HG03280 (cell line): Measurements from ENCODE around the gene CMIP.
"Not testable (repeated sequence)": the region's sequence is repeated elsewhere in the genome, so short reads cannot be mapped to it uniquely, and the experiment has no call there.

Experiments
- ATAC-seq: cut with Tn5 transposase; IDR thresholded peaks from one replicate; pipeline ENCODE4 v1.9.1; 2021; ENCODE audit warnings: mild to moderate bottlenecking, moderate library complexity; ENCODE audit not compliant: unreplicated experiment

CMIP gene

GRCh38 chr16:81577272-81577671 lies 132.7 kb downstream of the CMIP start:
- not testable (repeated sequence) for ATAC-seq

GRCh38 chr16:81578076-81578475 lies 133.5 kb downstream of the CMIP start:
- no peak for ATAC-seq

- ATAC-seq, result no peak
Observed at GRCh38 chr16:81578636-81579413, 134.2 kb downstream of the CMIP start.

- ATAC-seq, result no peak
Observed at GRCh38 chr16:81581107-81581506, 136.5 kb downstream of the CMIP start.

- ATAC-seq, result no peak
Observed at GRCh38 chr16:81582655-81583441, 138.2 kb downstream of the CMIP start.

- ATAC-seq, result no peak
Observed at GRCh38 chr16:81583893-81584631, 139.5 kb downstream of the CMIP start.

GRCh38 chr16:81585785-81586184 lies 141.2 kb downstream of the CMIP start:
- no peak for ATAC-seq

GRCh38 chr16:81586417-81586816 lies 141.8 kb downstream of the CMIP start:
- ATAC-seq, result no peak

GRCh38 chr16:81586977-81587625 lies 142.5 kb downstream of the CMIP start:
- ATAC-seq, result no peak

GRCh38 chr16:81587626-81588160 lies 143.1 kb downstream of the CMIP start:
- no peak for ATAC-seq

GRCh38 chr16:81588326-81589081 lies 143.9 kb downstream of the CMIP start:
- no peak for ATAC-seq

GRCh38 chr16:81589975-81590650 lies 145.5 kb downstream of the CMIP start:
- ATAC-seq, result no peak

GRCh38 chr16:81590714-81591544 lies 146.3 kb downstream of the CMIP start:
- ATAC-seq, result no peak

GRCh38 chr16:81591545-81591870 lies 146.9 kb downstream of the CMIP start:
- no peak for ATAC-seq

GRCh38 chr16:81592353-81592866 lies 147.8 kb downstream of the CMIP start:
- no peak for ATAC-seq

GRCh38 chr16:81593481-81593880 lies 148.9 kb downstream of the CMIP start:
- no peak for ATAC-seq

- no peak for ATAC-seq
Observed at GRCh38 chr16:81595629-81596292, 151.2 kb downstream of the CMIP start.

- no peak for ATAC-seq
Observed at GRCh38 chr16:81597079-81597658, 152.6 kb downstream of the CMIP start.
